Peyer's patch (tissue), 4 donors: ENCODE measurements around the gene SPDYE2B.
"Not testable (repeated sequence)": the region's sequence is repeated elsewhere in the genome, so short reads cannot be mapped to it uniquely, and the experiment has no call there.

Source experiments
- POLR2A ChIP-seq, 2 donors: fragments of 450-650 bp; IDR thresholded peaks; one replicate each; pipeline ENCODE4 v1.5.1; 2017; ENCODE audit warnings: antibody characterized with exemption in 2 of 2, mild to moderate bottlenecking in 2 of 2, moderate library complexity in 2 of 2
- TF ChIP-seq, protein P1 (sequence below), 6 experiments: fragments of 450-650 bp in 4 of 6; fragments of 200-600 bp in 2 of 6; sonication (generic) in 1 of 6; IDR thresholded peaks; one replicate each; pipeline ENCODE4 v1.5.1; 2017 to 2019; ENCODE audit warnings: antibody characterized with exemption in 6 of 6, mild to moderate bottlenecking in 3 of 6, moderate library complexity in 1 of 6

GRCh38 chr7:102614873-102615272 is 35.2 kb upstream of the SPDYE2B start:
- not testable (repeated sequence) for TF ChIP-seq POLR2A (IDR thresholded peaks at IDR 0.05)
- TF ChIP-seq, protein P1, sequence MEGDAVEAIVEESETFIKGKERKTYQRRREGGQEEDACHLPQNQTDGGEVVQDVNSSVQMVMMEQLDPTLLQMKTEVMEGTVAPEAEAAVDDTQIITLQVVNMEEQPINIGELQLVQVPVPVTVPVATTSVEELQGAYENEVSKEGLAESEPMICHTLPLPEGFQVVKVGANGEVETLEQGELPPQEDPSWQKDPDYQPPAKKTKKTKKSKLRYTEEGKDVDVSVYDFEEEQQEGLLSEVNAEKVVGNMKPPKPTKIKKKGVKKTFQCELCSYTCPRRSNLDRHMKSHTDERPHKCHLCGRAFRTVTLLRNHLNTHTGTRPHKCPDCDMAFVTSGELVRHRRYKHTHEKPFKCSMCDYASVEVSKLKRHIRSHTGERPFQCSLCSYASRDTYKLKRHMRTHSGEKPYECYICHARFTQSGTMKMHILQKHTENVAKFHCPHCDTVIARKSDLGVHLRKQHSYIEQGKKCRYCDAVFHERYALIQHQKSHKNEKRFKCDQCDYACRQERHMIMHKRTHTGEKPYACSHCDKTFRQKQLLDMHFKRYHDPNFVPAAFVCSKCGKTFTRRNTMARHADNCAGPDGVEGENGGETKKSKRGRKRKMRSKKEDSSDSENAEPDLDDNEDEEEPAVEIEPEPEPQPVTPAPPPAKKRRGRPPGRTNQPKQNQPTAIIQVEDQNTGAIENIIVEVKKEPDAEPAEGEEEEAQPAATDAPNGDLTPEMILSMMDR (IDR thresholded peaks at IDR 0.05): not testable (repeated sequence)
